Panc1 (cell line): ENCODE measurements around the gene SCN8A. TPM values are rescaled to one million over a fixed set of nuclear protein-coding genes. Genes with fewer than 3 reads are reported as not detected.

Experiments used
- ATAC-seq: fragments of 200-7000 bp; cut with Tn5 transposase; 2 replicates; pipeline ENCODE4 v1.9.1; 2020; ENCODE audit warnings: mild to moderate bottlenecking, moderate library complexity
- BruUV-seq: library from RNA; stranded (reverse); fragments of 400-500 nt; replicated peaks from 2 replicates; lab custom pipeline; 2021; lab: Mats Ljungman, UMichigan
- CTCF ChIA-PET: fragments of 300-600 bp; sonication (Branson Sonifier 250); formaldehyde crosslinking; loops from one replicate; lab custom pipeline; 2022; ENCODE audit warnings: antibody characterized with exemption; lab: Charles Lee
- POLR2A ChIA-PET: fragments of 300-600 bp; sonication (Branson Sonifier 250); formaldehyde crosslinking; loops from one replicate; lab custom pipeline; 2022; ENCODE audit warnings: antibody characterized with exemption; lab: Charles Lee
- DNase-seq: peaks from one replicate; pipeline ENCODE4 v3.0.0-alpha.2; 2010; ENCODE audit warnings: low read depth, low spot score
- H3K27ac ChIP-seq: 2 replicates; pipeline ENCODE4 v1.5.1; 2011; ENCODE audit warnings: mild to moderate bottlenecking, low read length, inconsistent platforms
- H3K27me3 ChIP-seq: fragments of 200-500 bp; sonication (Bioruptor generic); 2 replicates; pipeline ENCODE4 v1.6.0; 2014; ENCODE audit warnings: low read length, inconsistent platforms; ENCODE audit not compliant: control insufficient read depth, insufficient read depth
- H3K36me3 ChIP-seq: fragments of 200-500 bp; sonication (Bioruptor generic); 2 replicates; pipeline ENCODE4 v1.5.1; 2014; ENCODE audit warnings: inconsistent platforms, mild to moderate bottlenecking, low read length, moderate library complexity; ENCODE audit not compliant: control insufficient read depth, insufficient read depth
- H3K4me1 ChIP-seq: 2 replicates; pipeline ENCODE4 v1.5.1; 2011; ENCODE audit warnings: inconsistent platforms, mild to moderate bottlenecking, low read length, moderate library complexity; ENCODE audit not compliant: control insufficient read depth, insufficient read depth
- H3K4me3 ChIP-seq, 2 experiments: 2 replicates each; pipeline ENCODE4 v1.5.1; 2011 to 2012; ENCODE audit warnings: low read depth in 2 of 2, low read length in 2 of 2, mild to moderate bottlenecking in 2 of 2, inconsistent platforms in 1 of 2, moderate library complexity in 1 of 2
- H3K9me3 ChIP-seq: fragments of 200-500 bp; sonication (Bioruptor generic); 2 replicates; pipeline ENCODE4 v1.5.1; 2014; ENCODE audit warnings: low read depth, mild to moderate bottlenecking, inconsistent platforms, low read length, moderate library complexity; ENCODE audit not compliant: control insufficient read depth, insufficient read depth
- POLR2AphosphoS5 ChIP-seq: IDR thresholded peaks from 2 replicates; pipeline ENCODE4 v1.6.1; 2012; ENCODE audit warnings: mild to moderate bottlenecking, low read depth, low read length, moderate library complexity
- SIN3A ChIP-seq: IDR thresholded peaks from 2 replicates; pipeline ENCODE4 v1.6.1; 2012; ENCODE audit warnings: low read depth, mild to moderate bottlenecking, low read length, moderate library complexity, borderline replicate concordance; ENCODE audit not compliant: insufficient read depth
- TCF7L2 ChIP-seq: IDR thresholded peaks from 2 replicates; pipeline ENCODE4 v1.6.1; 2011; ENCODE audit warnings: mild to moderate bottlenecking, low read depth, low read length, inconsistent platforms
- in situ Hi-C: cut with HindIII; loops from 2 replicates; pipeline ENCODE4 v1.10.0; 2016; ENCODE audit warnings: low sequenced_read_pairs, low pct_unique_long_range_greater_than_20kb
- intact Hi-C: fragments of 100-400 bp; cut with micrococcal nuclease; formaldehyde crosslinking; loops from one replicate; pipeline ENCODE4 v1.10.0; 2022; ENCODE audit not compliant: unreplicated experiment
- total RNA-seq: library from RNA; stranded (reverse); gene quantifications from one replicate; pipeline ENCODE4 v1.2.1, GENCODE V29; 2021; ENCODE audit not compliant: unreplicated experiment
- TF ChIP-seq, protein P1 (sequence below), 2 experiments: IDR thresholded peaks; 2 replicates each; pipeline ENCODE4 v1.6.1; 2011 to 2012; ENCODE audit warnings: low read depth in 2 of 2, control low read depth in 1 of 2, low read length in 1 of 2, mild to moderate bottlenecking in 1 of 2, moderate library complexity in 1 of 2; ENCODE audit not compliant: insufficient read depth in 1 of 2
- TF ChIP-seq, protein P2 (sequence below): fragments of 450-650 bp; IDR thresholded peaks from 2 replicates; pipeline ENCODE4 v1.5.1; 2017; ENCODE audit warnings: mild to moderate bottlenecking

Gene SCN8A
- total RNA-seq, 1 experiment from 2014 or later, result 8.6 TPM

DNA sequence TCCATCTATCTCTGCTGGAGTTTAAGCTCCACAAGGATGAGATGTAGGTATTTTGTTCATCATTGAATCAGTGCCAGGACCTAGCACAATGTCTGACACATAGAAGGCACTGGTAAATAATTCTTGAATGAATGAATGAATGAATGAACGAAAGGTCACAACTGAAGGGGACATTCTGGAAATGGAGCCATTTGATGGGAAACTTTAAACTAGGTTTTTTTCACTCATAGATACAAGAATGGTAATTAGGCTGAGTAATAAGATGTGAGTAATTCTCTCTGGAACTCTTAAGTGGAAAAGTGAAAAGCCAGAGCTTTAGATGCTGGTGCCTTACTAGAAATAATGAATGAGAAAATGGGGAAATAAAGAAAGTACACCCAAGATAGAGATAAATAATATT is 44.3 kb downstream of the SCN8A start:
- Histone ChIP-seq H3K4me1 (peaks cover 10% of the 10 kb centered on the region), H3K27ac (no peak overlapping the region), H3K36me3 (no peaks in the 10 kb centered on the region), H3K27me3 (no peaks in the 10 kb centered on the region), H3K9me3 (no peaks in the 10 kb centered on the region), H3K4me3 (no peak overlapping the region)
- ATAC-seq, result no peak
- CTCF ChIA-PET, result no interaction called here
- no peak for DNase-seq
- POLR2A ChIA-PET, result no interaction called here
- no TSS peak for BruUV-seq
- intact Hi-C loops (no loop called here), in situ Hi-C loops (no loop called here)
- TF ChIP-seq, protein P1, sequence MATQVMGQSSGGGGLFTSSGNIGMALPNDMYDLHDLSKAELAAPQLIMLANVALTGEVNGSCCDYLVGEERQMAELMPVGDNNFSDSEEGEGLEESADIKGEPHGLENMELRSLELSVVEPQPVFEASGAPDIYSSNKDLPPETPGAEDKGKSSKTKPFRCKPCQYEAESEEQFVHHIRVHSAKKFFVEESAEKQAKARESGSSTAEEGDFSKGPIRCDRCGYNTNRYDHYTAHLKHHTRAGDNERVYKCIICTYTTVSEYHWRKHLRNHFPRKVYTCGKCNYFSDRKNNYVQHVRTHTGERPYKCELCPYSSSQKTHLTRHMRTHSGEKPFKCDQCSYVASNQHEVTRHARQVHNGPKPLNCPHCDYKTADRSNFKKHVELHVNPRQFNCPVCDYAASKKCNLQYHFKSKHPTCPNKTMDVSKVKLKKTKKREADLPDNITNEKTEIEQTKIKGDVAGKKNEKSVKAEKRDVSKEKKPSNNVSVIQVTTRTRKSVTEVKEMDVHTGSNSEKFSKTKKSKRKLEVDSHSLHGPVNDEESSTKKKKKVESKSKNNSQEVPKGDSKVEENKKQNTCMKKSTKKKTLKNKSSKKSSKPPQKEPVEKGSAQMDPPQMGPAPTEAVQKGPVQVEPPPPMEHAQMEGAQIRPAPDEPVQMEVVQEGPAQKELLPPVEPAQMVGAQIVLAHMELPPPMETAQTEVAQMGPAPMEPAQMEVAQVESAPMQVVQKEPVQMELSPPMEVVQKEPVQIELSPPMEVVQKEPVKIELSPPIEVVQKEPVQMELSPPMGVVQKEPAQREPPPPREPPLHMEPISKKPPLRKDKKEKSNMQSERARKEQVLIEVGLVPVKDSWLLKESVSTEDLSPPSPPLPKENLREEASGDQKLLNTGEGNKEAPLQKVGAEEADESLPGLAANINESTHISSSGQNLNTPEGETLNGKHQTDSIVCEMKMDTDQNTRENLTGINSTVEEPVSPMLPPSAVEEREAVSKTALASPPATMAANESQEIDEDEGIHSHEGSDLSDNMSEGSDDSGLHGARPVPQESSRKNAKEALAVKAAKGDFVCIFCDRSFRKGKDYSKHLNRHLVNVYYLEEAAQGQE (IDR thresholded peaks at IDR 0.05; ENCODE audit: insufficient read depth in 1 of 2, low read depth in 2 of 2, low read length in 1 of 2), result no peak
- TF ChIP-seq, protein P2, sequence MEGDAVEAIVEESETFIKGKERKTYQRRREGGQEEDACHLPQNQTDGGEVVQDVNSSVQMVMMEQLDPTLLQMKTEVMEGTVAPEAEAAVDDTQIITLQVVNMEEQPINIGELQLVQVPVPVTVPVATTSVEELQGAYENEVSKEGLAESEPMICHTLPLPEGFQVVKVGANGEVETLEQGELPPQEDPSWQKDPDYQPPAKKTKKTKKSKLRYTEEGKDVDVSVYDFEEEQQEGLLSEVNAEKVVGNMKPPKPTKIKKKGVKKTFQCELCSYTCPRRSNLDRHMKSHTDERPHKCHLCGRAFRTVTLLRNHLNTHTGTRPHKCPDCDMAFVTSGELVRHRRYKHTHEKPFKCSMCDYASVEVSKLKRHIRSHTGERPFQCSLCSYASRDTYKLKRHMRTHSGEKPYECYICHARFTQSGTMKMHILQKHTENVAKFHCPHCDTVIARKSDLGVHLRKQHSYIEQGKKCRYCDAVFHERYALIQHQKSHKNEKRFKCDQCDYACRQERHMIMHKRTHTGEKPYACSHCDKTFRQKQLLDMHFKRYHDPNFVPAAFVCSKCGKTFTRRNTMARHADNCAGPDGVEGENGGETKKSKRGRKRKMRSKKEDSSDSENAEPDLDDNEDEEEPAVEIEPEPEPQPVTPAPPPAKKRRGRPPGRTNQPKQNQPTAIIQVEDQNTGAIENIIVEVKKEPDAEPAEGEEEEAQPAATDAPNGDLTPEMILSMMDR, result no peak
- no peak for TF ChIP-seq TCF7L2
- TF ChIP-seq POLR2AphosphoS5, result no peak
- no peak for TF ChIP-seq SIN3A

DNA sequence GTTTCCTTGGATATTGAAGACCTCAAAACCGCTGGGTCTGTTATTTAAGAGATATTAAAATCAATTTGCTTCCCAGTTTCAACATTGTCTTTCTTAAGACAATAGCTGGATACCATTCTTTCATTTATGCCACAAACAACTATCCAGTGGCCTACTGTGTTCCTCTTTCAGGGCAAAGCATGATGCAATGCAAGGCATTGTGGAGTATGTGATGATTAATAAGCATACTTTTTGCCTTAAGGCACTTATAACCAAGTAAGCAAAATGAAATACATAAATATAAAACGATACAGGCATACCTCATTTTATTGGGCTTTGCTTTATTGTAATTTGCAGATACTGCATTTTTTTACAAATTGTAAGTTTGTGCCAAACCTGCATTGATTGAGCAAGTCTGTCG is 45.5 kb downstream of the SCN8A start:
- TF ChIP-seq SIN3A (no peak), POLR2AphosphoS5 (no peak), TCF7L2 (no peak)
- TF ChIP-seq, protein P1 (IDR thresholded peaks at IDR 0.05; ENCODE audit: insufficient read depth in 1 of 2, low read depth in 2 of 2, low read length in 1 of 2), result no peak
- TF ChIP-seq, protein P2, result no peak
- POLR2A ChIA-PET, result no interaction called here
- in situ Hi-C loops, result no loop called here
- no peaks in the 10 kb centered on the region for H3K9me3 ChIP-seq
- no peaks in the 10 kb centered on the region for H3K36me3 ChIP-seq
- intact Hi-C loops, result no loop called here
- H3K4me1 ChIP-seq, result peaks cover 4% of the 10 kb centered on the region; the same call in 1 of the 2 replicates
- DNase-seq, result no peak
- H3K27ac ChIP-seq, result no peak overlapping the region
- no TSS peak for BruUV-seq
- CTCF ChIA-PET, result no interaction called here
- ATAC-seq, result no peak
- no peaks in the 10 kb centered on the region for H3K27me3 ChIP-seq
- H3K4me3 ChIP-seq, result no peak overlapping the region
